AG04449 (cell line): Measurements from ENCODE around the gene BICDL2.

Source experiments
- CTCF ChIA-PET: fragments of 350-600 bp; formaldehyde crosslinking; extraction: SDS; loops from one replicate; lab custom pipeline; 2021; ENCODE audit warnings: antibody characterized with exemption; lab: Yijun Ruan, JAX
- POLR2A ChIA-PET: fragments of 400-600, 350-600 bp; formaldehyde crosslinking; extraction: SDS; loops from one replicate; lab custom pipeline; 2020; ENCODE audit warnings: antibody characterized with exemption, inconsistent platforms; lab: Yijun Ruan, JAX
- DNase-seq: peaks from one replicate; pipeline ENCODE4 v3.0.0-alpha.2; 2010; ENCODE audit warnings: low read depth, low spot score
- H3K4me3 ChIP-seq: 2 replicates; pipeline ENCODE4 v1.5.1; 2011; ENCODE audit warnings: low read depth, mild to moderate bottlenecking, control low read depth, low read length
- TF ChIP-seq, protein P1 (sequence below): IDR thresholded peaks from one replicate; pipeline ENCODE4 v1.5.1; 2011; ENCODE audit warnings: mild to moderate bottlenecking, moderate library complexity, low read length, control low read depth, inconsistent platforms; ENCODE audit not compliant: insufficient read depth; ENCODE audit errors: missing control alignments

BICDL2 gene

DNA sequence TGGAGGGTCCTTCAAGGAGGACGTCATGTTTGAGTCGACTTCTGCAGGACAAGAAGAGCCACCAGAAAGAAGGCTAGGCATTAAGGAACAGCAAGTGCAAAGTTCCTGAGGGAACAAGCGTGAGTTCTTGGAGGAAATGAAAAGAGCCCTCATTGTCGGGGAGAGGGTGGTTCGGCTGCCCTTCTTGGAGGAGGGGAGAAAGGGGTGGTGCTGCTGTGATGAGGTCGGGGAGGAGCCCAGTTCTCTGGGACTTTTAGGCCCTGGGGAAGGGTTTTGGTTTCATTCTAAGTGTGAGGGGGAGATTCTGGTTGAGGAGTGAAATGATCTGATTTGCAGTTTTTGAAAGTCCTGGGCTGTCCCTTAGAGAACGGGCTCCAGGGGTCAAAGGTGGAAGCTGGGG lies 4.1 kb downstream of the BICDL2 start:
- no peak for DNase-seq
- CTCF ChIA-PET = interaction anchor here (1.0 to 9.6 kb wide), 16 partner anchors 9 to 136 kb away, joined by 3 to 169 read pairs (median 8); partner anchors contain the start of genes BICDL2, CLDN6, HCFC1R1 and MMP25
- POLR2A ChIA-PET = interaction anchor here (4.5 kb wide), 1 partner anchor 10 kb away, joined by 40 read pairs; the partner anchor contains the start of genes HCFC1R1, THOC6 and TNFRSF12A
- H3K4me3 ChIP-seq = no peak overlapping the region
- TF ChIP-seq, protein P1, sequence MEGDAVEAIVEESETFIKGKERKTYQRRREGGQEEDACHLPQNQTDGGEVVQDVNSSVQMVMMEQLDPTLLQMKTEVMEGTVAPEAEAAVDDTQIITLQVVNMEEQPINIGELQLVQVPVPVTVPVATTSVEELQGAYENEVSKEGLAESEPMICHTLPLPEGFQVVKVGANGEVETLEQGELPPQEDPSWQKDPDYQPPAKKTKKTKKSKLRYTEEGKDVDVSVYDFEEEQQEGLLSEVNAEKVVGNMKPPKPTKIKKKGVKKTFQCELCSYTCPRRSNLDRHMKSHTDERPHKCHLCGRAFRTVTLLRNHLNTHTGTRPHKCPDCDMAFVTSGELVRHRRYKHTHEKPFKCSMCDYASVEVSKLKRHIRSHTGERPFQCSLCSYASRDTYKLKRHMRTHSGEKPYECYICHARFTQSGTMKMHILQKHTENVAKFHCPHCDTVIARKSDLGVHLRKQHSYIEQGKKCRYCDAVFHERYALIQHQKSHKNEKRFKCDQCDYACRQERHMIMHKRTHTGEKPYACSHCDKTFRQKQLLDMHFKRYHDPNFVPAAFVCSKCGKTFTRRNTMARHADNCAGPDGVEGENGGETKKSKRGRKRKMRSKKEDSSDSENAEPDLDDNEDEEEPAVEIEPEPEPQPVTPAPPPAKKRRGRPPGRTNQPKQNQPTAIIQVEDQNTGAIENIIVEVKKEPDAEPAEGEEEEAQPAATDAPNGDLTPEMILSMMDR = no peak

DNA sequence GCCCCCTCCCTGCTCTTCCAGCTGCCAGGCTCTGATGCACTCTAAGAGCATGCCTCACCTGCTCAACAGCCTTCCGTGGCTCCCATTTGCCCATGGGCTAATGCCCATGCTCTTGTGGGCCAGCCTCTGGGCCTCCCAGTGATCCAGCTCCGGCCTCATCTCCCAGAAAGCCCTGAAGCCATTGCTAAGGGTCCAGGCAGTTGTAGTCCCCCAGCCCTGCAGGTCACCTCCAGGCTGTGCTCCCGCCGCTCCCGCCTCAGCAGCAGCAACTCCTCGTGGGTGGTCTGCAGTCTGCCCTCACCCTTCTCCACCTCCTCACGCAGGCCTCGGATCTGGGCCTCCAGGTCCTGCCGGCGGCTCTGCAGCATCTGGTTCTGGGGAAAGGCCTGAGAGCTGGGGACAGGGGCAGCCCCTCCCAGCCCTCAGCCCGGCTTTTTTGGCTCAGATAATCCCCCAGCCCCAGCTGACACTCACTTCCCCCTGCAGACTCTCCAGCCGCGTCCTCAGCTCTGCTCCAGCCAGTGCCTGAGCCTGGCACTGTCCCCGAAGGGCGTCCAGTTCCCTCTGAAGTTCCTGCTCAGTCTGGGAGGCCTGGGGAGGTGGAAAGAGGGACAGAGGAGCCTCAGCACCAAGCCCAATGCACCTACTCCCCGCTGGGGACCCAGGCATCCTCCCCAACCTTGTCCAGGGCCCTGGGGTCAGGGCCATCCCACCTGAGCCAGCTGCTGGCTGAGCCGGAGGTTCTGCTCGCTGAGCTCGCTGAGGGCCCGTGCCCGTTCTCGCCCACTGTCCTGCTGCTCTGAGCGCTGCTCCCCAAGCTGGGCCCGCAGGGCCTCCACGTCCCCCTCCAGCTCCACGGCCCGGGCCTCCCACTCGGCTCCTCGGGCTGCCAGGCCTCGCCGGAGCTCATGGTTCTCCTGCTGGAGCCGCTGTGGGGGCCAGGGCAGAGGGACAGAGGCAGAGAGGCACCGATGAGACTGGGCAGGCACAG lies 6.2 kb downstream of the BICDL2 start:
- POLR2A ChIA-PET = interaction anchor here (0.5 to 4.5 kb wide), 4 partner anchors 8 to 18 kb away, joined by 3 to 40 read pairs (median 5); partner anchors contain the start of genes CLDN9, HCFC1R1, THOC6 and TNFRSF12A
- DNase-seq = no peak
- TF ChIP-seq, protein P1 = no peak
- H3K4me3 ChIP-seq = no peak overlapping the region
- CTCF ChIA-PET = interaction anchor here (0.6 to 9.6 kb wide), 19 partner anchors 10 to 226 kb away, joined by 3 to 169 read pairs (median 9); partner anchors contain the start of genes BICDL2, CLDN6, HCFC1R1 and MEFV

DNA sequence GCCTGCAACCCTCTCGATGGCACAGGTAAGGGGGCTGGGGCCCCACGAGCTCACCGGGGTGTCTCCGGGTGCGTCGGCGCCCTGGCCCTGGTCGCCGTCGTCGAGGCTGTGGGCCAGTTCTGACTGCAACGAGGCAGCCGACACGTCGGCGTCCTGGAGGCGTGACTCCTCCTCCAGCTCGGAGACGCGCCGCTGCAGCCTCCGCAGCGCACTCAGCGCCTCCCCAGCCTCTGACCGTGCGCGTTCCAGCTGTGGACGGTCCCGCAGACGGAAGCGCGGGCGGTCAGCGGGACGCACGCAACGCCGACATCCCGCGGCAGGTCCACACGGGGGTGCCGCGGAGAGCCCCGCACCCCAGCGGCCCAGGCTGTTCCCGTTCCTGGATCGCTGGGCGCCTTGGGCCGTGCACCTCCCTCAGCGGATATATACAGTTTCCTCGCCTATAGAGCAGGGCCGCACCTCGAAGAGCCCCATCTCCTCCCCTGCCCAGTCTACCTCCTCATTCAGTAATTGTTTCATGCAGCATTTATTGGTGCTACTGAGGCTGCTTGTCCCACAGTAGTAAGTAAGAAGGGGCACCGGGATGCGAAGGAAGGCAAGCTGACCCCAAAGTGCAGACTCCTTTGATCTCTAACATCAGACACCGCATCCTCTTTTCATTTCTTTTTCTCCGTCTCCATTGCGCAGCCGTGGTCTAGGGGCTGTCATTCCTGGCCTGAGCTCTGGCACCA lies 7.1 kb downstream of the BICDL2 start:
- DNase-seq = no peak
- TF ChIP-seq, protein P1 = no peak
- ChIA-PET POLR2A (interaction anchor here (0.8 to 4.5 kb wide), 3 partner anchors 7 to 17 kb away, joined by 3 to 40 read pairs (median 6); partner anchors contain the start of genes CLDN9, HCFC1R1, THOC6 and TNFRSF12A), CTCF (interaction anchor here (0.7 to 9.6 kb wide), 12 partner anchors 9 to 205 kb away, joined by 3 to 169 read pairs (median 12); partner anchors contain the start of genes BICDL2, CLDN6, HCFC1R1 and MMP25)
- peak overlapping the region; percentile 25 for H3K4me3 ChIP-seq

DNA sequence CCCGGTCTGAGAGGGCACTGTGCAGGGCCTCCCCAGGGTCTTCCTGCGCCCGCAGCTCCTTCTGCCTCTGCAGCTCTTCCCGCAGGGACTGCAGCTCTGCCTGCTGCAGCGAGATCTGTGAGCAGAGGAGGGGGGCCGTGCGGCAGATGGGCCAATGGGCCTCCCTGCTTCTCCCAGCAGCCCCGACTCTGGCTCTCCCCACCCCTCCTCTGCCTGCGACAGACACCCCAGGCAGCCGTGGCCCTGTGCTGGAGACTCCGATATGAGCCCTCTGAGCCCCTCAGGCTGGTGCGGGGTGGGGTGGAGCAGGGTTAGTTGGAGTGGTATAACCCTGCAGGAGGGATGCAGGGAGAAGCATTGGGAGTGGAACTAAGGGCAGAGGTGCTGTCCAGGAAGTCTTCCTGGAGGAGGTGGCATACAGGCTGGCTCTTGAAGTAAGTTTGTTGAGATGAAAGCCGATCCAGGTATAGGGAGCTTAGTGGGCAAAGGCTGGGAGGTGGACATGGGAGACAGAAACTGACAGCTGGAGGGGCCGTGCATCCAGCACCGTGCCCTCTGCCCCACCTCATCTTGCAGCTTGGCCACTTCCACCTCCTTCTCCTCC lies 7.9 kb downstream of the BICDL2 start:
- H3K4me3 ChIP-seq = no peak overlapping the region
- POLR2A ChIA-PET = interaction anchor here (0.6 to 1.4 kb wide), 3 partner anchors 8 to 106 kb away, joined by 3 to 6 read pairs (median 5); partner anchors contain the start of genes TNFRSF12A and ZNF213
- CTCF ChIA-PET = interaction anchor here (0.7 to 9.6 kb wide), 17 partner anchors 8 to 206 kb away, joined by 3 to 169 read pairs (median 4); partner anchors contain the start of genes BICDL2, CLDN6, HCFC1R1 and MMP25
- TF ChIP-seq, protein P1 = no peak
- no peak for DNase-seq

DNA sequence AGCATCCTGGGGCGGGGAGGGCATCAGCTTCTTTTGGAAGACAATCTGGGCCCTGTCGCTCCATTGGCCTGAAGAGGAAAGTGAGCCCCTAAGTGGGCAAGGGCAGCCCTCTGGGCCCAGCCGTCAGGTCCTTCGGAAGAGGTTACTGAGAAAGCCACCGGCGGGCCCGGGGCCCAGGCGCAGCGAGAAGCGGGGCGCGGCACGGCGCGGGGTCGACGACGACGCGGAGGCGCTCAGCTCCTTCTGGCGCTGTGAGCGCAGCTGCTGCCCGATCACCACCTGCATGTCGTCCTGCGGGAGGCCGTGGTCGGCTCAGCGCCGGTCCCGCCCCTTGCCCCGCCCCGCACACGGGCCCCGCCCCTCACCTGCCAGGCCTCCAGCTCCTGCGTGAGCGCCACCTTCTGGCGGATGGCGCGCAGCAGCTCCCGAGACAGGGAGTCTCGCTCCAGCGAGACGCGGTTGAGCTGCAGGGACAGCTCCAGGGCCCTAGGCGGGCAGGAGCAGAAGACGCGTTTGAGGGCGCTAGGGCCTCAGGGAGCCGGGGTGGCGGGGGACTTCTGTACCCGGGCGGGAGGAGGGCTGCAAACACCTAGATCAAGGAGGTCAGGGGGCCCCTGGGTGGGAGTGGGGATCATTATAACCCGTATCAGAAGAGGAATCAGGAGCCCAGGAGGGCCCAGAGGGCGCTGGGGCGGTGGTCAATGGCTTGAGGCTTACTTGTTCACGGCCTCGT lies 8.6 kb downstream of the BICDL2 start:
- TF ChIP-seq, protein P1 = peak; percentile 92
- no peak for DNase-seq
- no peak overlapping the region for H3K4me3 ChIP-seq
- CTCF ChIA-PET = interaction anchor here (0.6 to 9.6 kb wide), 19 partner anchors 7 to 496 kb away, joined by 3 to 169 read pairs (median 4); partner anchors contain the start of genes BICDL2, CLDN6, HCFC1R1 and MMP25
- POLR2A ChIA-PET = interaction anchor here (0.9 to 1.4 kb wide), 3 partner anchors 8 to 24 kb away, joined by 3 to 5 read pairs (median 4); partner anchors contain the start of gene TNFRSF12A
